Kidney (tissue), 14 donors: ENCODE results near the gene MUSK. TPM values are rescaled to one million over a fixed set of nuclear protein-coding genes. Genes with fewer than 3 reads are reported as not detected.

Source experiments
- DNase-seq, 5 donors: peaks; one replicate each; pipeline ENCODE4 v3.0.0-alpha.2; 2013 to 2020
- FAIRE-seq: peaks from 2 replicates; lab custom pipeline; 2012; peaks lifted over from hg19 to GRCh38; lab: Jason Lieb, UNC
- H3K27ac ChIP-seq, 2 donors: one replicate each; pipeline ENCODE4 v1.7.0; 2013; ENCODE audit warnings: low read depth in 2 of 2, low read length in 2 of 2, inconsistent platforms in 1 of 2
- H3K27me3 ChIP-seq: one replicate; pipeline ENCODE4 v1.7.1; 2013; ENCODE audit warnings: low read length, inconsistent platforms; ENCODE audit not compliant: control insufficient read depth, insufficient read depth
- H3K36me3 ChIP-seq, 3 donors: one replicate each; pipeline versions ENCODE4 v1.7.0 to v1.7.1; 2013; ENCODE audit warnings: low read length in 3 of 3, control low read depth in 1 of 3, inconsistent platforms in 1 of 3; ENCODE audit not compliant: insufficient read depth in 3 of 3, control insufficient read depth in 2 of 3
- H3K4me1 ChIP-seq, 3 donors: one replicate each; pipeline versions ENCODE4 v1.7.0 to v1.7.1; 2013; ENCODE audit warnings: low read length in 3 of 3, inconsistent platforms in 1 of 3, low read depth in 1 of 3; ENCODE audit not compliant: control insufficient read depth in 2 of 3, insufficient read depth in 2 of 3
- H3K4me3 ChIP-seq, 3 donors: one replicate each; pipeline versions ENCODE4 v1.7.0 to v1.8.1; 2013; ENCODE audit warnings: low read length in 3 of 3, control low read depth in 1 of 3, inconsistent platforms in 1 of 3
- H3K9ac ChIP-seq, 3 donors: one replicate each; pipeline versions ENCODE4 v1.7.0 to v1.7.1; 2013; ENCODE audit warnings: low read length in 3 of 3, control low read depth in 1 of 3, inconsistent platforms in 1 of 3
- H3K9me3 ChIP-seq, 3 donors: one replicate each; pipeline versions ENCODE4 v1.7.0 to v1.7.1; 2013; ENCODE audit warnings: low read length in 3 of 3, control low read depth in 1 of 3, inconsistent platforms in 1 of 3; ENCODE audit not compliant: control insufficient read depth in 2 of 3, insufficient read depth in 1 of 3
- intact Hi-C: fragments of 100-400 bp; cut with DNase I; formaldehyde crosslinking; loops from one replicate; pipeline ENCODE4 v1.11.1; 2022
- polyA plus RNA-seq: library from polyadenylated mRNA; stranded (reverse); fragments of 350-450 nt; fragmentation: Illumina TruSeq; extraction: RNeasy Lipid Tissue Mini Kit (QIAGEN cat#74804); gene quantifications from one replicate; pipeline ENCODE4 v1.2.3, GENCODE V29; 2014; ENCODE audit warnings: low read depth, low replicate concordance; ENCODE audit not compliant: insufficient read depth
- total RNA-seq: library from RNA; stranded (reverse); fragmentation: NEBNext Ultra II Directional; extraction: Animal tissue kit (Norgen Biotek cat#: 25700); gene quantifications from one replicate; pipeline ENCODE4 v1.2.1, GENCODE V29; 2021
- TF ChIP-seq, protein P1 (sequence below): IDR thresholded peaks from 3 replicates; pipeline ENCODE4 v1.5.1; 2012; ENCODE audit warnings: mild to moderate bottlenecking, moderate library complexity, borderline replicate concordance; ENCODE audit not compliant: insufficient read depth; ENCODE audit errors: extremely low read depth
- donor health status: control.
- donor health status: control.
- donor health status: control.
- donor health status: control.
- donor health status: control.
- donor health status: DM: yes; HTN: yes; CAD: no.
- donor health status: Normal renal cell carcinoma (clear cell type).

Gene MUSK
- total and polyA plus RNA-seq, 2 donors from 2014 or later: 0.31 TPM; not detected in 1

DNA sequence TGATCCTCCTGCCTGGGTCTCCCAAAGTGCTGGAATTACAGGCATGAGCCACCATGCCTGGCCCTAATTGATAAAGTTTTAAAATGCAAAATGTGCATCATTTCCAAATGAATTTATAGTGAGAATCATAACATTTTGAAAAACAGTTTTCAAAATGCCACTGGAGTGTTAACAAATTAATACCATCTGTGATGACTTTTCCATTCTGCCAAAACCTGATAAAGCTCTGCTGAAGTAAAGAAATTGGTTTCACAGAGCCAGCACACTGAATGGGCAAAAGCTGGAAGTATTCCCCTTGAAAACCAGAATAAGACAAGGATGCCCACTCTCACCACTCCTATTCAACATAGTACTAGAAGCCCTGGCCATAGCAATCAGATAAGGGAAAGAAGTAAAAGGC lies 89.6 kb downstream of the MUSK start:
- Histone ChIP-seq H3K9ac (no peak overlapping the region), H3K36me3 (no peaks in the 10 kb centered on the region), H3K27me3 (no peaks in the 10 kb centered on the region), H3K4me1 (no peaks in the 10 kb centered on the region), H3K9me3 (peaks cover 0 to 3% (median 2%) of the 10 kb centered on the region in 3 donors), H3K4me3 (no peak overlapping the region), H3K27ac (no peak overlapping the region)
- intact Hi-C loops: no loop called here
- no peak for DNase-seq
- TF ChIP-seq, protein P1, sequence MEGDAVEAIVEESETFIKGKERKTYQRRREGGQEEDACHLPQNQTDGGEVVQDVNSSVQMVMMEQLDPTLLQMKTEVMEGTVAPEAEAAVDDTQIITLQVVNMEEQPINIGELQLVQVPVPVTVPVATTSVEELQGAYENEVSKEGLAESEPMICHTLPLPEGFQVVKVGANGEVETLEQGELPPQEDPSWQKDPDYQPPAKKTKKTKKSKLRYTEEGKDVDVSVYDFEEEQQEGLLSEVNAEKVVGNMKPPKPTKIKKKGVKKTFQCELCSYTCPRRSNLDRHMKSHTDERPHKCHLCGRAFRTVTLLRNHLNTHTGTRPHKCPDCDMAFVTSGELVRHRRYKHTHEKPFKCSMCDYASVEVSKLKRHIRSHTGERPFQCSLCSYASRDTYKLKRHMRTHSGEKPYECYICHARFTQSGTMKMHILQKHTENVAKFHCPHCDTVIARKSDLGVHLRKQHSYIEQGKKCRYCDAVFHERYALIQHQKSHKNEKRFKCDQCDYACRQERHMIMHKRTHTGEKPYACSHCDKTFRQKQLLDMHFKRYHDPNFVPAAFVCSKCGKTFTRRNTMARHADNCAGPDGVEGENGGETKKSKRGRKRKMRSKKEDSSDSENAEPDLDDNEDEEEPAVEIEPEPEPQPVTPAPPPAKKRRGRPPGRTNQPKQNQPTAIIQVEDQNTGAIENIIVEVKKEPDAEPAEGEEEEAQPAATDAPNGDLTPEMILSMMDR: no peak
- no peak for FAIRE-seq

DNA sequence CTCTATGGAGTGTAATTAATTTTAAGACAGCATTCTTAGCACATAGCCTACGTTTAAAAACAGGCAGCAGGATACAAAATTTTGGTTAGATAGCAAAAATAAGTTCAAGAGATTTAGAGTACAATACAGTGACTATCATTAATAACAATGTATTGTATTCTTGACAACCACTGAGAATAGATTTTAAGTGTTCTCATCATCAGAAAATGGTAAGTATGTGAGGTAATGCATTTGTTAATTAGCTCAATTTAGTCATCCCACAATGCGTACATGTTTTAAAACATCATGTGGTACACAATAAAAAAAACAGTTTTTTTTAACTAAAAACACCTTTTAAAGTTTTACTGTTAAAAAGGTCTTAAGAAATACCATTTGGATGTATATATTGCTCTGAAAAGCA lies 94.2 kb downstream of the MUSK start:
- Histone ChIP-seq H3K27me3 (no peaks in the 10 kb centered on the region), H3K9me3 (peaks cover 0 to 3% (median 2%) of the 10 kb centered on the region in 3 donors), H3K4me1 (peaks cover 0 to 3% (median 0%) of the 10 kb centered on the region in 3 donors), H3K36me3 (no peaks in the 10 kb centered on the region), H3K27ac (no peak overlapping the region), H3K4me3 (no peak overlapping the region), H3K9ac (no peak overlapping the region)
- DNase-seq (no peak), FAIRE-seq (no peak)
- TF ChIP-seq, protein P1: no peak
- intact Hi-C loops: no loop called here

DNA sequence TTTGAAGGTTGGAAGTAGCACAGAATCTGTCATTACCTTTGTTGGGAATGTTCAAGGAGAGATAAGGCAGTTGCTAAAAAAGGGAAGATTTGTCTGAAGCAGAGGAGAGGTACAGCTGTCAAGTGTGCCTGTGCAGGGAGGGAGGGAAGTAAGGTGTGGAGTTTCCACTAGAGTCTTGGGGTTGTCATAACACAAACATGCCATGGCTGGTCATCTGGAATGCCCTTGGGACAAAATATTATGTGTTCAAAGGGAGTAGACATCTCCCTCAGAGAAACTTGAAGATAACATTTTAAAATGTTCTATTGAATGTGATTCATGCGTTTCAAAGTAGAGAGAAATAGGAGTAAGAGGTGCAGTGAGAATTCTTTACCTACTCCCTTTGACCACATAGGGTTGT lies 95.0 kb downstream of the MUSK start:
- no peak for FAIRE-seq
- no peaks in the 10 kb centered on the region for H3K27me3 ChIP-seq
- H3K4me1 ChIP-seq: peaks cover 0 to 3% (median 0%) of the 10 kb centered on the region in 3 donors
- no peak for DNase-seq
- no peak overlapping the region for H3K4me3 ChIP-seq
- no peaks in the 10 kb centered on the region for H3K36me3 ChIP-seq
- H3K9ac ChIP-seq: no peak overlapping the region
- no peak overlapping the region for H3K27ac ChIP-seq
- intact Hi-C loops: no loop called here
- TF ChIP-seq, protein P1: no peak
- peaks cover 0 to 3% (median 1%) of the 10 kb centered on the region in 3 donors for H3K9me3 ChIP-seq

DNA sequence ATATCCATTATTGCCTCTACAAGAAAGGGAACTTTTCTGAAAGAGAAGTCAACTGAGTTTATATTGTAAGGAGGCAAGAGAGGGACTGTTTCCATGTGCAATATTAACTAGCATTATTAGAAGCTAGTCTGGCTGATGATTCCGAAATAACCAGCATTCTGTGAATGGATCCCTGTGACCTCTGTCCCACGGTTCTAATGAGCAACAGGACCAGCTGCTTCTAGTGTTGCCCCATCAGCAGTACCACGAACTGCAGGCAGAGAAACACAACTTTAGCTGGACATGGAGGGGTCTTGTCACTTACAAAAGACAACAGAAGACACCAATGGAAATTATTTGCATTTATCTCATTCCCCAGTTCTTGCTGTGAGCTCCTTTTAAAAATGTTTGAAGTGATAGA lies 95.4 kb downstream of the MUSK start:
- intact Hi-C loops: no loop called here
- no peaks in the 10 kb centered on the region for H3K27me3 ChIP-seq
- no peak overlapping the region for H3K4me3 ChIP-seq
- H3K9me3 ChIP-seq: peaks cover 0 to 3% (median 0%) of the 10 kb centered on the region in 3 donors
- TF ChIP-seq, protein P1: no peak
- no peak overlapping the region for H3K27ac ChIP-seq
- FAIRE-seq (no peak), DNase-seq (no peak)
- H3K4me1 ChIP-seq: peaks cover 0 to 3% (median 0%) of the 10 kb centered on the region in 3 donors
- no peak overlapping the region for H3K9ac ChIP-seq
- H3K36me3 ChIP-seq: no peaks in the 10 kb centered on the region
